CD4-positive, alpha-beta memory T cell (primary cell): ENCODE data around the gene KLLN. TPM values are rescaled to one million over a fixed set of nuclear protein-coding genes. Genes with fewer than 3 reads are reported as not detected.
"Not testable (repeated sequence)": the region's sequence is repeated elsewhere in the genome, so short reads cannot be mapped to it uniquely, and the experiment has no call there.

Experiments
- CTCF ChIA-PET: fragments of 350-600 bp; sonication (Branson Sonifier 250); formaldehyde crosslinking; loops from one replicate; lab custom pipeline; 2021; ENCODE audit warnings: inconsistent platforms; ENCODE audit not compliant: partially characterized antibody; lab: Charles Lee
- POLR2A ChIA-PET: fragments of 350-600 bp; sonication (Branson Sonifier 250); formaldehyde crosslinking; loops from one replicate; lab custom pipeline; 2021; ENCODE audit not compliant: partially characterized antibody; lab: Charles Lee
- DNase-seq, 5 donors: peaks; one replicate each; pipeline versions ENCODE4 v3.0.0 to v3.0.0-alpha.2; 2020 to 2022; ENCODE audit warnings: mixed read lengths in 1 of 5
- H3K27ac ChIP-seq: one replicate; pipeline ENCODE4 v1.7.0; 2013; ENCODE audit warnings: low read depth, low read length
- H3K27me3 ChIP-seq: 2 replicates; pipeline ENCODE4 v1.7.0; 2013; ENCODE audit warnings: mild to moderate bottlenecking, low read length, moderate library complexity; ENCODE audit not compliant: insufficient read depth
- H3K36me3 ChIP-seq: 2 replicates; pipeline ENCODE4 v1.7.0; 2013; ENCODE audit warnings: mild to moderate bottlenecking, low read length, moderate library complexity; ENCODE audit not compliant: insufficient read depth
- H3K4me1 ChIP-seq: 2 replicates; pipeline ENCODE4 v1.7.0; 2013; ENCODE audit warnings: mild to moderate bottlenecking, low read length, moderate library complexity; ENCODE audit not compliant: insufficient read depth
- H3K4me3 ChIP-seq, 2 donors: one replicate each; pipeline ENCODE4 v1.7.0; 2013; ENCODE audit warnings: low read length in 2 of 2, mild to moderate bottlenecking in 1 of 2
- H3K9me3 ChIP-seq, 2 donors: one replicate each; pipeline ENCODE4 v1.7.0; 2013; ENCODE audit warnings: low read length in 2 of 2, control low read depth in 1 of 2; ENCODE audit not compliant: control insufficient read depth in 1 of 2
- H3K27ac Mint-ChIP-seq, 7 donors: one replicate each; pipeline ENCODE4 v1.8.0; 2020 to 2021; ENCODE audit warnings: mixed read lengths in 7 of 7, mild to moderate bottlenecking in 6 of 7, inconsistent platforms in 3 of 7, moderate library complexity in 3 of 7
- H3K27me3 Mint-ChIP-seq, 2 donors: one replicate each; pipeline ENCODE4 v1.8.0; 2020 to 2021; ENCODE audit warnings: mixed read lengths in 2 of 2
- H3K36me3 Mint-ChIP-seq, 2 donors: one replicate each; pipeline ENCODE4 v1.8.0; 2020 to 2021; ENCODE audit warnings: mixed read lengths in 2 of 2, inconsistent platforms in 1 of 2, mild to moderate bottlenecking in 1 of 2
- H3K4me1 Mint-ChIP-seq, 4 donors: one replicate each; pipeline ENCODE4 v1.8.0; 2020 to 2021; ENCODE audit warnings: mixed read lengths in 4 of 4, mild to moderate bottlenecking in 1 of 4
- H3K4me3 Mint-ChIP-seq, 8 donors: one replicate each; pipeline ENCODE4 v1.8.0; 2020 to 2021; ENCODE audit warnings: mixed read lengths in 8 of 8, mild to moderate bottlenecking in 7 of 8, moderate library complexity in 6 of 8, inconsistent platforms in 3 of 8
- H3K9me3 Mint-ChIP-seq, 8 donors: one replicate each; pipeline ENCODE4 v1.8.0; 2020 to 2021; ENCODE audit warnings: mixed read lengths in 8 of 8, mild to moderate bottlenecking in 5 of 8, inconsistent platforms in 3 of 8, moderate library complexity in 1 of 8
- intact Hi-C: fragments of 100-400 bp; cut with micrococcal nuclease; formaldehyde crosslinking; loops from one replicate; pipeline ENCODE4 v1.15.1; 2023
- polyA plus RNA-seq, 2 donors: library from polyadenylated mRNA; unstranded; fragments of 300-500 nt; fragmentation: Illumina TruSeq; gene quantifications; one replicate each; pipeline ENCODE4 v1.2.3, GENCODE V29; 2021
- total RNA-seq, 2 experiments: library from RNA; stranded (reverse); gene quantifications; one replicate each; pipeline ENCODE4 v1.2.3, GENCODE V29; 2021

The KLLN gene
- total and polyA plus RNA-seq, 4 experiments from 2014 or later = 0.09 to 1.3 (median 1.0) TPM; not detected in 1

GRCh38 chr10:87836098-87836497, 27.2 kb downstream of the KLLN start:
- Mint-ChIP-seq H3K4me3 (no peak overlapping the region), H3K9me3 (peaks cover 0 to 4% (median 0%) of the 10 kb centered on the region in 8 donors), H3K27me3 (no peaks in the 10 kb centered on the region), H3K27ac (no peak overlapping the region), H3K4me1 (peaks cover 0 to 2% (median 0%) of the 10 kb centered on the region in 4 donors), H3K36me3 (peaks cover 0 to 10% of the 10 kb centered on the region in 2 donors)
- POLR2A ChIA-PET = no interaction called here
- Histone ChIP-seq H3K4me1 (no peaks in the 10 kb centered on the region), H3K4me3 (no peak overlapping the region), H3K27me3 (no peaks in the 10 kb centered on the region), H3K27ac (no peak overlapping the region), H3K9me3 (no peaks in the 10 kb centered on the region), H3K36me3 (no peaks in the 10 kb centered on the region)
- intact Hi-C loops = no loop called here
- CTCF ChIA-PET = no interaction called here
- no peak for DNase-seq

- intact Hi-C loops = no loop called here
- H3K36me3 ChIP-seq = no peaks in the 10 kb centered on the region
- no peaks in the 10 kb centered on the region for H3K9me3 ChIP-seq
- CTCF ChIA-PET = interaction anchor here (0.7 to 4.8 kb wide), 3 partner anchors 11 to 22 kb away, joined by 3 to 25 read pairs (median 3); partner anchors contain the start of gene ATAD1
- Mint-ChIP-seq H3K4me1 (peaks cover 11 to 34% (median 22%) of the 10 kb centered on the region in 4 donors), H3K27ac (peak overlapping the region in 2 of 7 donors; percentile 46 to 60), H3K4me3 (no peak overlapping the region), H3K36me3 (no peaks in the 10 kb centered on the region), H3K27me3 (no peaks in the 10 kb centered on the region), H3K9me3 (no peaks in the 10 kb centered on the region)
- DNase-seq = no peak
- no peaks in the 10 kb centered on the region for H3K27me3 ChIP-seq
- H3K4me3 ChIP-seq = no peak overlapping the region
- no peak overlapping the region for H3K27ac ChIP-seq
- peaks cover 27% of the 10 kb centered on the region for H3K4me1 ChIP-seq
- POLR2A ChIA-PET = interaction anchor here (4.4 kb wide), 1 partner anchor 11 kb away, joined by 28 read pairs; the partner anchor contains the start of gene ATAD1
These were observed 33.2 kb downstream of the KLLN start for GRCh38 chr10:87829986-87830729.

- H3K27ac ChIP-seq, intact Hi-C loops, H3K4me3 Mint-ChIP-seq, DNase-seq, H3K4me3 ChIP-seq, H3K27me3 ChIP-seq, H3K27ac Mint-ChIP-seq, H3K36me3 Mint-ChIP-seq, H3K27me3 Mint-ChIP-seq, H3K9me3 Mint-ChIP-seq, H3K36me3 ChIP-seq, H3K9me3 ChIP-seq: not testable (repeated sequence)
- peaks cover 27% of the 10 kb centered on the region for H3K4me1 ChIP-seq
- ChIA-PET POLR2A (interaction anchor here (1.1 to 4.4 kb wide), 2 partner anchors 10 to 33 kb away, joined by 4 to 28 read pairs; partner anchors contain the start of gene ATAD1), CTCF (interaction anchor here (0.9 to 4.8 kb wide), 5 partner anchors 10 to 34 kb away, joined by 3 to 25 read pairs (median 3); partner anchors contain the start of genes ATAD1, KLLN and PTEN)
- peaks cover 11 to 34% (median 22%) of the 10 kb centered on the region in 4 donors for H3K4me1 Mint-ChIP-seq
These were observed 34.3 kb downstream of the KLLN start for GRCh38 chr10:87829051-87829450.

GRCh38 chr10:87827681-87828080, 35.7 kb downstream of the KLLN start:
- Histone ChIP-seq H3K36me3 (no peaks in the 10 kb centered on the region), H3K27ac (no peak overlapping the region), H3K27me3 (no peaks in the 10 kb centered on the region), H3K4me1 (peaks cover 27% of the 10 kb centered on the region), H3K4me3 (no peak overlapping the region), H3K9me3 (no peaks in the 10 kb centered on the region)
- DNase-seq = no peak
- POLR2A ChIA-PET = interaction anchor here (4.4 kb wide), 1 partner anchor 9 kb away, joined by 28 read pairs; the partner anchor contains the start of gene ATAD1
- CTCF ChIA-PET = interaction anchor here (0.6 to 4.8 kb wide), 4 partner anchors 9 to 562 kb away, joined by 3 to 25 read pairs (median 4); partner anchors contain the start of genes ATAD1, KLLN and PTEN
- no peaks in the 10 kb centered on the region for H3K9me3 Mint-ChIP-seq
- intact Hi-C loops = no loop called here
- H3K4me3 Mint-ChIP-seq = no peak overlapping the region
- H3K4me1 Mint-ChIP-seq = peaks cover 11 to 34% (median 22%) of the 10 kb centered on the region in 4 donors
- H3K36me3 Mint-ChIP-seq = no peaks in the 10 kb centered on the region
- no peaks in the 10 kb centered on the region for H3K27me3 Mint-ChIP-seq
- peak overlapping the region in 4 of 7 donors; percentile 7 to 66 (median 43) for H3K27ac Mint-ChIP-seq

- peak in 1 of 5 donors; percentile 12 for DNase-seq
These were observed 36.7 kb downstream of the KLLN start for GRCh38 chr10:87826653-87827052.

GRCh38 chr10:87819289-87819585, 44.1 kb downstream of the KLLN start:
- CTCF ChIA-PET = interaction anchor here (0.8 to 3.2 kb wide), 13 partner anchors 10 to 1066 kb away, joined by 3 to 25 read pairs (median 9); partner anchors contain the start of genes KLLN and PTEN

More at GRCh38 chr10:87826653-87827052, 36.7 kb downstream of the KLLN start:
- Mint-ChIP-seq H3K9me3 (no peaks in the 10 kb centered on the region), H3K27me3 (no peaks in the 10 kb centered on the region), H3K4me1 (peaks cover 11 to 34% (median 22%) of the 10 kb centered on the region in 4 donors), H3K36me3 (no peaks in the 10 kb centered on the region), H3K4me3 (no peak overlapping the region), H3K27ac (peak overlapping the region in 6 of 7 donors; percentile 60 to 84 (median 74))
- H3K27ac ChIP-seq = no peak overlapping the region
- peaks cover 27% of the 10 kb centered on the region for H3K4me1 ChIP-seq
- ChIA-PET CTCF (interaction anchor here (4.8 kb wide), 1 partner anchor 8 kb away, joined by 25 read pairs; the partner anchor contains the start of gene ATAD1), POLR2A (interaction anchor here (4.4 kb wide), 1 partner anchor 8 kb away, joined by 28 read pairs; the partner anchor contains the start of gene ATAD1)
- no peaks in the 10 kb centered on the region for H3K9me3 ChIP-seq
- H3K27me3 ChIP-seq = no peaks in the 10 kb centered on the region
- no peaks in the 10 kb centered on the region for H3K36me3 ChIP-seq
- intact Hi-C loops = no loop called here
- H3K4me3 ChIP-seq = no peak overlapping the region

More at GRCh38 chr10:87819289-87819585, 44.1 kb downstream of the KLLN start:
- Histone ChIP-seq H3K4me3 (no peak overlapping the region), H3K9me3 (no peaks in the 10 kb centered on the region), H3K4me1 (peaks cover 42% of the 10 kb centered on the region), H3K27me3 (no peaks in the 10 kb centered on the region), H3K27ac (peak overlapping the region; percentile 94), H3K36me3 (no peaks in the 10 kb centered on the region)
- peak overlapping the region in 7 of 8 donors; percentile 36 to 78 (median 48) for H3K4me3 Mint-ChIP-seq
- H3K4me1 Mint-ChIP-seq = peaks cover 27 to 43% (median 34%) of the 10 kb centered on the region in 4 donors
- intact Hi-C loops = loop anchor here (2.0 to 10.0 kb wide), 3 partner anchors 1172 to 1826 kb away; partner anchors contain the start of genes FAS, IFIT5 and PANK1
- H3K9me3 Mint-ChIP-seq = no peaks in the 10 kb centered on the region
- peaks cover 3 to 17% of the 10 kb centered on the region in 2 donors for H3K36me3 Mint-ChIP-seq
- no peaks in the 10 kb centered on the region for H3K27me3 Mint-ChIP-seq
- DNase-seq = no peak
- H3K27ac Mint-ChIP-seq = peak overlapping the region; percentile 53 to 99 (median 97)
- POLR2A ChIA-PET = interaction anchor here (0.6 to 3.7 kb wide), 9 partner anchors 9 to 764 kb away, joined by 3 to 72 read pairs (median 8); partner anchors contain the start of genes KLLN, PTEN and RNLS
